Stimulated activated CD4-positive, alpha-beta T cell treated with anti-CD3 and anti-CD28 coated beads, Interleukin-12 subunit alpha, Interleukin-12 subunit beta, amount 100 ng/mL, for 48 hours (primary cell): ENCODE data around the gene DNM2.
"Not testable (repeated sequence)": the region's sequence is repeated elsewhere in the genome, so short reads cannot be mapped to it uniquely, and the experiment has no call there.

Source experiments
- DNase-seq, 3 donors: peaks; one replicate each; pipeline ENCODE4 v3.0.0-alpha.2; 2020; ENCODE audit warnings: low read depth in 2 of 3, low spot score in 1 of 3

DNM2 gene

GRCh38 chr19:10831987-10832938, 114.4 kb downstream of the DNM2 start:
- no peak for DNase-seq

- DNase-seq: no peak
Measured at GRCh38 chr19:10832939-10833296, 115.0 kb downstream of the DNM2 start.

- no peak for DNase-seq
Measured at GRCh38 chr19:10835089-10835753, 117.3 kb downstream of the DNM2 start.

- DNase-seq: peak; percentile 98
Measured at GRCh38 chr19:10835754-10836478, 118.0 kb downstream of the DNM2 start, which contains the start of gene TMED1. TSS of gene TMED1 (minus strand) at chr19:10836212. CDS start at chr19:10836191, 21 bp downstream.

GRCh38 chr19:10836479-10837330, 118.8 kb downstream of the DNM2 start:
- DNase-seq: peak in 2 of 3 donors; percentile 79 to 85

- DNase-seq: not testable (repeated sequence)
Measured at GRCh38 chr19:10837649-10838048, 119.8 kb downstream of the DNM2 start.

GRCh38 chr19:10838377-10838776, 120.5 kb downstream of the DNM2 start:
- no peak for DNase-seq

- no peak for DNase-seq
Measured at GRCh38 chr19:10839114-10840050, 121.5 kb downstream of the DNM2 start.

- no peak for DNase-seq
Measured at GRCh38 chr19:10842788-10843187, 124.9 kb downstream of the DNM2 start.

- DNase-seq: no peak
Measured at GRCh38 chr19:10846500-10847202, 128.8 kb downstream of the DNM2 start.

- DNase-seq: no peak
Measured at GRCh38 chr19:10848230-10848856, 130.5 kb downstream of the DNM2 start, which contains the start of gene C19orf38. TSS of gene C19orf38 (plus strand) at chr19:10848415. CDS start at chr19:10848509, 94 bp downstream.

GRCh38 chr19:10850631-10851030, 132.8 kb downstream of the DNM2 start:
- no peak for DNase-seq

- DNase-seq: no peak
Measured at GRCh38 chr19:10852098-10852800, 134.4 kb downstream of the DNM2 start.

GRCh38 chr19:10852941-10853340, 135.1 kb downstream of the DNM2 start:
- no peak for DNase-seq

- no peak for DNase-seq
Measured at GRCh38 chr19:10854350-10855089, 136.6 kb downstream of the DNM2 start.

GRCh38 chr19:10855879-10856522, 138.1 kb downstream of the DNM2 start:
- DNase-seq: no peak
